ENCODE measurements around the gene APBA1. TPM values are rescaled to one million over a fixed set of nuclear protein-coding genes. Genes with fewer than 3 reads are reported as not detected.

Gene APBA1
- total and polyA plus RNA-seq, 2 of the 8 experiments (the other 6 are each of a cell fraction or from before 2014, with no cell fraction given), result 0.36 to 0.60 TPM

DNA sequence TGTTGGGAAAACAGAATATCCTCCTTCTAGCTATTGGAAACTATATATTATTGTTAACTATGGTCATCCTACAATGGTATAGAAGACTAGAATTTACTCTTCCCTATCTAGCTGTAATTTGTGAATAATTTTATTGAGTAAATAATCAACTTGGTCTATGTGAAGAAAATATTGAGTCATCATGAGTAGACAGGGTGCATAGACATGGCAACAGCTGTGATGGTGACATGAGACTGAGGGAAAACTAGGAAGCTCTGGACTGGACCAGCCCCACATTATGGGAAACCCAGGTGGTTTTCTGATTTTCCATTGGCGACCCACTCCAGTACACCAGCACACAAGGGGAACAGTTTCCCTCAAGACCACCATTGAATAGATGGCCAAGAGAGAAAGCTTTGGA lies 95.0 kb downstream of the APBA1 start (continued):
- TF ChIP-seq SIX5 (IDR thresholded peaks at IDR 0.05; ENCODE audit: low read depth, low read length), result no peak
- no peak for TF ChIP-seq MAFK (IDR thresholded peaks at IDR 0.05; ENCODE audit: low read depth, low read length)

Measured in H1 (cell line).